ENCODE data around the gene AUTS2. TPM values are rescaled to one million over a fixed set of nuclear protein-coding genes. Genes with fewer than 3 reads are reported as not detected.

Gene AUTS2
- total RNA-seq, 1 donor from 2014 or later: 125 TPM

DNA sequence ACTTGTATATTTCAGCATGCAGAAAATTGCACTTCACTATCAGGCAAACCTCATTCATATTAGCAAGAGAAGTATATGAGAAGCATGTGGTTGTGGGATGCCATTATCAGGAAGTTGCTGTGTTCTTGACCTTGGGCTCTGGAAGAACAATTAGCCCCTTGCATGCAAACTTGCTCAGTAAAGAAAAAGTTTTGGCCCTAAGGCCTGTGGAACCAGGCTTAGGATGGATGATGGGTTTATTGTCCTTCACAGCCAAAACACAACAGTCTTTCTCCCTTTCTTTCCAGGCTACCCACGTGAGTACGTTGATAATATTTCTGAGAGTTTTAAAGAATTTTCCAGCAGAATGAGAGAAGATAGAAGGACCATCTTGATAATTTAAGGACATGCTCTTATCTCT is 166.4 kb downstream of the AUTS2 start:
- H3K36me3 Mint-ChIP-seq (ENCODE audit: insufficient read depth): no peaks in the 10 kb centered on the region
- no peaks in the 10 kb centered on the region for H3K9me3 Mint-ChIP-seq (ENCODE audit: low read depth)
- H3K27ac Mint-ChIP-seq: no peak overlapping the region
- H3K4me3 Mint-ChIP-seq (ENCODE audit: low read depth): no peak overlapping the region
- no peak for DNase-seq (ENCODE audit: low spot score, unreplicated experiment)
- H3K27me3 Mint-ChIP-seq: no peaks in the 10 kb centered on the region
- H3K4me1 Mint-ChIP-seq (ENCODE audit: low read depth): peaks cover 14% of the 10 kb centered on the region
- TF ChIP-seq, protein P1, sequence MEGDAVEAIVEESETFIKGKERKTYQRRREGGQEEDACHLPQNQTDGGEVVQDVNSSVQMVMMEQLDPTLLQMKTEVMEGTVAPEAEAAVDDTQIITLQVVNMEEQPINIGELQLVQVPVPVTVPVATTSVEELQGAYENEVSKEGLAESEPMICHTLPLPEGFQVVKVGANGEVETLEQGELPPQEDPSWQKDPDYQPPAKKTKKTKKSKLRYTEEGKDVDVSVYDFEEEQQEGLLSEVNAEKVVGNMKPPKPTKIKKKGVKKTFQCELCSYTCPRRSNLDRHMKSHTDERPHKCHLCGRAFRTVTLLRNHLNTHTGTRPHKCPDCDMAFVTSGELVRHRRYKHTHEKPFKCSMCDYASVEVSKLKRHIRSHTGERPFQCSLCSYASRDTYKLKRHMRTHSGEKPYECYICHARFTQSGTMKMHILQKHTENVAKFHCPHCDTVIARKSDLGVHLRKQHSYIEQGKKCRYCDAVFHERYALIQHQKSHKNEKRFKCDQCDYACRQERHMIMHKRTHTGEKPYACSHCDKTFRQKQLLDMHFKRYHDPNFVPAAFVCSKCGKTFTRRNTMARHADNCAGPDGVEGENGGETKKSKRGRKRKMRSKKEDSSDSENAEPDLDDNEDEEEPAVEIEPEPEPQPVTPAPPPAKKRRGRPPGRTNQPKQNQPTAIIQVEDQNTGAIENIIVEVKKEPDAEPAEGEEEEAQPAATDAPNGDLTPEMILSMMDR (IDR thresholded peaks at IDR 0.05; ENCODE audit: unreplicated experiment): no peak

DNA sequence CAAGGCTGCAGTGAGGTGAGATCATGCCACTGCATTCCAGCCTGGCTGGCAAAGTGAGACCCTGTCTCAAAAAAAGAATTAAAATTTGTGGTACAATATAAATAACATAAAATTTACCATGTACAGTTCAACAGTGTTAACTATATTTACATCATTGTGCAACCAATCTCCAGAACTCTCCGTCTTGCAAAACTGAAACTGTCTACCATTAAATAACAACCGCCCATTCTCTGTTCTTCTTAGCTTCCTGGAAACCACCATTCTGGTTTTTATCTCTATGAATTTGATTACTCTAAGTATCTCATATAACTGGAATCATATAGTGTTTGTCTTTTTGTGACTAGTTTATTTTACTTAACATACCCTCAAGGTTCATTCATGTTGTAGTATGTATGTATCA is 167.6 kb downstream of the AUTS2 start:
- Mint-ChIP-seq H3K4me3 (ENCODE audit: low read depth) (no peak overlapping the region), H3K9me3 (ENCODE audit: low read depth) (no peaks in the 10 kb centered on the region), H3K36me3 (ENCODE audit: insufficient read depth) (no peaks in the 10 kb centered on the region), H3K4me1 (ENCODE audit: low read depth) (peaks cover 17% of the 10 kb centered on the region), H3K27me3 (no peaks in the 10 kb centered on the region), H3K27ac (no peak overlapping the region)
- DNase-seq (ENCODE audit: low spot score, unreplicated experiment): no peak
- TF ChIP-seq, protein P1 (IDR thresholded peaks at IDR 0.05; ENCODE audit: unreplicated experiment): no peak

DNA sequence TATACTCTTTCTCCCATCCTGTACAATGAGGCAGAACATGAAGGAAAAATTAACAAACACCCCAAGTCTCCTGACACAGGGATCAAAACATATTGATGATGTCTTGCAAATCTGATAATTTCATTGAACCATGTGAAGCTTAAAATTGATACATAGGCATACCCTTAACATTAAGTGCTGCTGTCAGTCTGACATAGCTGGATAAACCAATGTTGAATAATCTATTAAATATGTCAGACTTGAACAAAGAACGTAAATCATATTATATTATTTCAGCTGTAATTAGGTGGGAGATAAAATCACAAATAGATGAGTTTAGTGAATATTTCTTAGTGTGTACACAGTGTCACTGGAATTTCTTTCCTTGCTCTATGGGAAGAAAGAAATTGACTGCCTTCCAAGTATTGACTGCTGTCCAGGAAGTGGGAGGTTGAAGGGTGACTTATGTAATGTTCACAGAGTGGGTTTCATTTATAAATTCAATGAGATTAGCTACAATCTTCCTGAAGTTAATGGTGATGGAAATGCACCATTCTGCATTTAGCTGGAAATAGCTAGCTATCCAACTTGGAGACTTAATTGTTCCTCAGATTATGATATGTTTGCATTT is 170.8 kb downstream of the AUTS2 start:
- Mint-ChIP-seq H3K4me3 (ENCODE audit: low read depth) (no peak overlapping the region), H3K9me3 (ENCODE audit: low read depth) (no peaks in the 10 kb centered on the region), H3K36me3 (ENCODE audit: insufficient read depth) (no peaks in the 10 kb centered on the region), H3K27ac (no peak overlapping the region), H3K27me3 (no peaks in the 10 kb centered on the region), H3K4me1 (ENCODE audit: low read depth) (peaks cover 16% of the 10 kb centered on the region)
- no peak for DNase-seq (ENCODE audit: low spot score, unreplicated experiment)
- TF ChIP-seq, protein P1 (IDR thresholded peaks at IDR 0.05; ENCODE audit: unreplicated experiment): no peak

DNA sequence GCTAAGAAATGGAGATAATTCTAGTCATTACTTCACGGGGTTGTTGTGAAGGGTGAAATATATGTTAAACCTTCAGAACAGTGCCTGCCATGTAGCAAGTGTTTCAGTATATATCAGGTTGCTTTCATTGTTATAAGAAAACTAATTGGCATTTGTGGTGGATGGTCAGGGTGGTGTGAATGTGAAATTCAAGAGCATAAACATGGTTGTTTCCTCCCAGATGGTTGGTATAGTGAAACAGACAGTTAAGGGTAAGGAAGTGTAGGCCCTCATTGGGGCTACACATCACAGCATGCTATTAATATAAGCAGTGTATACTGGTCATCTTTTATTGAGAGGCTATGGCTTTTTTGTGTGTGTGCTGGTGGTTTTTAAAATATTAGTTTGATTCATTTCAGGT is 171.6 kb downstream of the AUTS2 start:
- Mint-ChIP-seq H3K4me3 (ENCODE audit: low read depth) (no peak overlapping the region), H3K9me3 (ENCODE audit: low read depth) (no peaks in the 10 kb centered on the region), H3K36me3 (ENCODE audit: insufficient read depth) (no peaks in the 10 kb centered on the region), H3K4me1 (ENCODE audit: low read depth) (peaks cover 12% of the 10 kb centered on the region), H3K27me3 (no peaks in the 10 kb centered on the region), H3K27ac (no peak overlapping the region)
- TF ChIP-seq, protein P1 (IDR thresholded peaks at IDR 0.05; ENCODE audit: unreplicated experiment): no peak
- DNase-seq (ENCODE audit: low spot score, unreplicated experiment): no peak

DNA sequence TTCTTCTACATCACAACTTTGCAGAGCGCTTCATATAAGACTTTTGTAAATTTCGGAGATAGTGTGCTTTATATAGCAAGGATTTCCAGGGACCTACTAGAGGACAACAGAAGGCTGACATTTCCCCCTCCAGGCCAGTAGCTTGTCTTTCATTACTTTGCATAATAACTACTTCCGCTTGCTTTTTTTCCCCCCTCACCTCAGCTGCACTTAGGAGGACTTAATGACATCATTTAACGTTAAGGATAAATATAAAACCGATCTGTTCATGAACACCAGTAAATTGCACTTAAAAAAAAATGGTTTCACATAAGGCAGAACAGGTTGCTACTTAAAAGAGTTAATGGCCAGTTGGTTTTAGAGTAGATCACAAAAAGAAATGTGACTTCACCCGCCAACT is 172.3 kb downstream of the AUTS2 start:
- Mint-ChIP-seq H3K27ac (no peak overlapping the region), H3K4me3 (ENCODE audit: low read depth) (no peak overlapping the region), H3K4me1 (ENCODE audit: low read depth) (peaks cover 12% of the 10 kb centered on the region), H3K36me3 (ENCODE audit: insufficient read depth) (no peaks in the 10 kb centered on the region), H3K9me3 (ENCODE audit: low read depth) (no peaks in the 10 kb centered on the region), H3K27me3 (no peaks in the 10 kb centered on the region)
- TF ChIP-seq, protein P1 (IDR thresholded peaks at IDR 0.05; ENCODE audit: unreplicated experiment): no peak
- no peak for DNase-seq (ENCODE audit: low spot score, unreplicated experiment)
